Progenitor cell of endocrine pancreas (in vitro differentiated cells): ENCODE measurements around the gene NDUFA8. TPM values are rescaled to one million over a fixed set of nuclear protein-coding genes. Genes with fewer than 3 reads are reported as not detected.

Experiments used
- DNase-seq: peaks from one replicate; pipeline ENCODE4 v3.0.0; 2021; ENCODE audit warnings: low spot score; ENCODE audit not compliant: unreplicated experiment
- H3K27ac Mint-ChIP-seq: 2 replicates; pipeline ENCODE4 v1.8.0; 2021; ENCODE audit warnings: mild to moderate bottlenecking, moderate library complexity, mixed read lengths
- H3K27me3 Mint-ChIP-seq: 2 replicates; pipeline ENCODE4 v1.8.0; 2021; ENCODE audit warnings: mixed read lengths
- H3K36me3 Mint-ChIP-seq: 2 replicates; pipeline ENCODE4 v1.8.0; 2022; ENCODE audit warnings: mixed read lengths; ENCODE audit not compliant: insufficient read depth
- H3K4me1 Mint-ChIP-seq: 2 replicates; pipeline ENCODE4 v1.8.0; 2021; ENCODE audit warnings: low read depth, mixed read lengths
- H3K4me3 Mint-ChIP-seq: 2 replicates; pipeline ENCODE4 v1.8.0; 2021; ENCODE audit warnings: low read depth, mild to moderate bottlenecking, moderate library complexity, mixed read lengths
- H3K9me3 Mint-ChIP-seq: 2 replicates; pipeline ENCODE4 v1.8.0; 2021; ENCODE audit warnings: low read depth, mixed read lengths
- total RNA-seq: library from RNA; stranded (reverse); gene quantifications from 2 replicates; pipeline ENCODE4 v1.2.1, GENCODE V29; 2021
- TF ChIP-seq, protein P1 (sequence below): fragments of 200-600 bp; sonication (generic); IDR thresholded peaks from one replicate; pipeline ENCODE4 v1.5.0; 2021; ENCODE audit warnings: antibody characterized with exemption, mild to moderate bottlenecking; ENCODE audit not compliant: unreplicated experiment

NDUFA8 gene
- total RNA-seq, 1 donor from 2014 or later: 43.1 TPM

DNA sequence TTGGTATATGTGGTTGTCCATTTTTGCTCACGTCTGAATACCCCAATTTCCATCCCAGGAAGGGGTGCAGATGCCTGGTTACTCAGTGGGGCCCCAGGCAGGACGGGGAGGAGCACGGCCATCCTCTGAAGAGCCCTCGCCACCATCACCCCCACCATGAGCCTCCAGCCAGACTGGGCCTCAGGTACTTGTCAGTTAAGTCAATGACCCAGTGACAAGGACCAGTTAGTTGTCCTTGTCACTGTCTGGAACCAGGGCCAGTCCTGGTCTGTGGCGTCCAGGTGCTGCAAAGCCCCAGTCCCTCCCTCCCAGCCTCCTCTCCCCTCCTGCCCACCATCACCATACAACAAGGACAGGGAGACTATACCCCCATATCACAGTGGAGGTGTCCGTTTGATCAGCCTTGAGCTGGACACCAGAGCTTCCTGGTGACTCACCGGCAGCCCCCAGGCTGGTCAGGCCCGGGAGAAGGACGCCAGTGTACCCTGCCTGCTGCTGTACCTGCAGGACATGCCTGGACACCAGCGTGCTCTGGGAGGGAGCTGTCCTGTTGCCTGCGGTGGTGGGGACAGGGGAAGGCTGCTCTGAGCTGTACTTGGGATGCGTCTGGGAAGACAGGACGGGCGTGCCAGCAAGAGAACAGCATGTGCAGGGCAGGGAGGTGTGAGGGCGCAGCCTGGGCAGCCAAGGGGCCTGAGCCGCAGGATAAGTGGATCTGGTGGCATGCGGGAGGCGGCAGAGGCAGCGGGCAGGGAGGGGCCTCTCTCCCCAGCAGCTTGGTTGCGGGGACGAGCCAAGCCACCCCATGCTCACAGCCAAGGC lies 33.9 kb downstream of the NDUFA8 start:
- Mint-ChIP-seq H3K36me3 (no peaks in the 10 kb centered on the region), H3K27ac (no peak overlapping the region), H3K4me3 (peak overlapping the region; percentile 26), H3K27me3 (peaks cover 59% of the 10 kb centered on the region), H3K9me3 (no peaks in the 10 kb centered on the region), H3K4me1 (peaks cover 9% of the 10 kb centered on the region)
- TF ChIP-seq, protein P1, sequence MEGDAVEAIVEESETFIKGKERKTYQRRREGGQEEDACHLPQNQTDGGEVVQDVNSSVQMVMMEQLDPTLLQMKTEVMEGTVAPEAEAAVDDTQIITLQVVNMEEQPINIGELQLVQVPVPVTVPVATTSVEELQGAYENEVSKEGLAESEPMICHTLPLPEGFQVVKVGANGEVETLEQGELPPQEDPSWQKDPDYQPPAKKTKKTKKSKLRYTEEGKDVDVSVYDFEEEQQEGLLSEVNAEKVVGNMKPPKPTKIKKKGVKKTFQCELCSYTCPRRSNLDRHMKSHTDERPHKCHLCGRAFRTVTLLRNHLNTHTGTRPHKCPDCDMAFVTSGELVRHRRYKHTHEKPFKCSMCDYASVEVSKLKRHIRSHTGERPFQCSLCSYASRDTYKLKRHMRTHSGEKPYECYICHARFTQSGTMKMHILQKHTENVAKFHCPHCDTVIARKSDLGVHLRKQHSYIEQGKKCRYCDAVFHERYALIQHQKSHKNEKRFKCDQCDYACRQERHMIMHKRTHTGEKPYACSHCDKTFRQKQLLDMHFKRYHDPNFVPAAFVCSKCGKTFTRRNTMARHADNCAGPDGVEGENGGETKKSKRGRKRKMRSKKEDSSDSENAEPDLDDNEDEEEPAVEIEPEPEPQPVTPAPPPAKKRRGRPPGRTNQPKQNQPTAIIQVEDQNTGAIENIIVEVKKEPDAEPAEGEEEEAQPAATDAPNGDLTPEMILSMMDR: no peak
- no peak for DNase-seq

DNA sequence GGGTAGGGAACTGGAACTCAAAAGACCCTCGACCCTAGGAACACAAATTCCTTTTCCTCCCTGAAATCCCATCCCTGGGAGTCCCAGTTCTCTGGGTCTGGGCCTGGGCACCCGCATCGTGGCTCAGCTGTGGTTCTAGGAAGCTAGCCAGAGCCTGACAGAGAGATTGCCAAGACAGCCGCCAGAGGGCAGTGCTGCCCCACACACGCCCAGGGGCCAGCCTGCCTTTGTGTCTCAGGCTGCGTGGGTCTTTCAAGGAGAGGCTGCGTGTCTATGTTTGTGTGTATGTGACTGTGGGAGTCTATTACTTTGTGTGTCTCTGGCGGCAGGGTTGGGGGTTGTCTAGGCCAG lies 34.4 kb downstream of the NDUFA8 start:
- TF ChIP-seq, protein P1: peak; percentile 95
- DNase-seq: peak; percentile 77
- Mint-ChIP-seq H3K9me3 (no peaks in the 10 kb centered on the region), H3K36me3 (no peaks in the 10 kb centered on the region), H3K4me1 (peaks cover 9% of the 10 kb centered on the region), H3K4me3 (peak overlapping the region; percentile 48), H3K27ac (no peak overlapping the region), H3K27me3 (peaks cover 58% of the 10 kb centered on the region)

DNA sequence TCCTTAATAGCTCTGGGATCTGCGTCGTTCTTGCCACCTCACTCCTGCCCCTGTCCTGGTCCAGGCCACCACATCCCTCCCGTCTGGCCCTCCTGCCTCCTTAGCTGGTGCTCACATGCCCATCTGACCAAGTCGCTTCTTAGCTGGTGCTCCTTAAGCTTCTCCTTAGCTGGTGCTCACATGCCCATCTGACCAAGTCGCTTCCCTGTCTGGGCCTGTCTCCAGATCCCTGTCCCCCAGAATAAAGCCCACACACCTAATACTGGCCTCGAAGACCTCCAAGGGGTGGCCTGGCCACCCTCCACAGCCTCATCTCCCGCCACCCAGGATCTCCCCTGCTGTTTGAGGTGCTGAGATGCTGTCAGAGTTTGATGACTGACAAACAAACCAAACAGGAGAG lies 35.1 kb downstream of the NDUFA8 start:
- Mint-ChIP-seq H3K27me3 (peaks cover 54% of the 10 kb centered on the region), H3K36me3 (no peaks in the 10 kb centered on the region), H3K27ac (peak overlapping the region; percentile 30), H3K4me3 (no peak overlapping the region), H3K9me3 (no peaks in the 10 kb centered on the region), H3K4me1 (peaks cover 9% of the 10 kb centered on the region)
- DNase-seq: no peak
- TF ChIP-seq, protein P1: no peak

DNA sequence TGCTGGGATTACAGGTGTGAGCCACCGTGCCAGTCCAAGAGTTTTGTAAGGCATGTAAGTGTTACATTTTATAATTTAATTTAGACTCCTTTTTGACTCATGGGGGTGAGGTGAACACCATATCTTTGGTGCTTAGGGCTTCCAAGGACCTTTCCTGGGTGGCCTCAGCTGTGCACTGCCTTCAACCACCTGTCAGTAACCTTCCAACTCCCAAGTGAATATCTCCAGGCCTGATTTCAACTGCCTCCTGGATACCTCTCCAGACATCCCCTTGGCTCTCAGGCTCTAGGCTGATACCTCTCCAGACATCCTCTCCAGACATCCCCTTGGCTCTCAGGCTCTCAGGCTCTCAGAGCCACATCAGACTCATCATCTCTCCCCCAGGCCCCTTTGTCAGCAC lies 35.5 kb downstream of the NDUFA8 start:
- DNase-seq: no peak
- Mint-ChIP-seq H3K27me3 (peaks cover 49% of the 10 kb centered on the region), H3K27ac (peak overlapping the region; percentile 30), H3K4me1 (peaks cover 9% of the 10 kb centered on the region), H3K9me3 (no peaks in the 10 kb centered on the region), H3K4me3 (no peak overlapping the region), H3K36me3 (no peaks in the 10 kb centered on the region)
- TF ChIP-seq, protein P1: no peak

DNA sequence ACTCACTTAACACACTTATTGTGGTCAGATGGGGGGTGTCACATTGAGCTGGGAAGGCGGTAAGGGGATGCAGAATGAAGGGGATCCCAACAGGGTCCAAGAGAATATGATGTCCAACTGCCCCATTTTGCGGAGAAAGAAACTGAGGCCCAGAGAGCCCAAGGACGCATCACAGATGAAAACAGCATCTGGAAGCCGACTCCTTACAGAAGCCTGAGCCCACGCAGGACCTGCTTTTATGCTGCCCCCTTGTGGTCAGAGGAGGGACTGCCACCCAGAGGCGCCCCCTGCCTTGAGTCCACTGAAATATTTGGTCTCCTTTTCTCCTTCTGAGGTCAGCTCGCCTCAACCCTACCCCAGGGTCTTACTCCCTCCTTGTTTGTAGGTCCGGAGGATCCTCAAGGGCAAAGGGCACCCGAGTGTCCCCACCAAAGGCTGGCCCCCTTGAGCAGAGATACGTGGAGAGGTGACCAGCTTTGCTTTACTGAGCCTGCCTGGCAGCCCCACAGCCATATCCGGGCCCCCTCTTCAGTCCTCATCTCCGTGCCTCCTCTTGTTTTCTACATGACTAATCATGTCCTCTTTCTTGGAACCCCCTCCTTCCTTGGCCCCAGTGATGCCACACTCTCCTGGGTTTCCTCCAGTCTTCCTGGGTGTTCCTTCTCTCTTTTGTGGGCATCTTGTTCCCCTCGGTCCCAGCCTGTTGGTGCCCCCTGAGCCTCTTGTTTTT lies 36.5 kb downstream of the NDUFA8 start:
- peaks cover 9% of the 10 kb centered on the region for H3K4me1 Mint-ChIP-seq
- TF ChIP-seq, protein P1: peak; percentile 95
- no peak overlapping the region for H3K27ac Mint-ChIP-seq
- H3K36me3 Mint-ChIP-seq: no peaks in the 10 kb centered on the region
- no peak overlapping the region for H3K4me3 Mint-ChIP-seq
- DNase-seq: peak; percentile 69
- H3K27me3 Mint-ChIP-seq: peaks cover 46% of the 10 kb centered on the region
- no peaks in the 10 kb centered on the region for H3K9me3 Mint-ChIP-seq
